ENCODE data around the gene VPS26A. TPM values are rescaled to one million over a fixed set of nuclear protein-coding genes. Genes with fewer than 3 reads are reported as not detected.

Gene VPS26A
- total and polyA plus RNA-seq, 2 experiments from 2014 or later = 57.6 to 58.7 TPM

GRCh38 chr10:69089638-69090599, 34.1 kb upstream of the VPS26A start:
- Histone ChIP-seq H3K9me2 (replicated peaks; ENCODE audit: insufficient read depth) (no peaks in the 10 kb centered on the region), H2AFZ (no peak overlapping the region), H3K4me3 (no peak overlapping the region), H3K4me2 (no peak overlapping the region), H3K9me3 (ENCODE audit: low read depth) (no peaks in the 10 kb centered on the region), H3K27ac (no peak overlapping the region), H3K4me1 (ENCODE audit: insufficient read depth) (no peaks in the 10 kb centered on the region), H3K36me3 (replicated peaks; ENCODE audit: insufficient read depth, low read depth) (no peaks in the 10 kb centered on the region), H3K27me3 (no peaks in the 10 kb centered on the region), H4K20me1 (ENCODE audit: insufficient read depth, poor library complexity, severe bottlenecking) (no peaks in the 10 kb centered on the region), H3K79me2 (no peaks in the 10 kb centered on the region)
- WGBS (ENCODE audit: low lambda C conversion rate, missing lambda C conversion rate) = 82% methylated on average over 16 of the region's 16 CpGs
- TF ChIP-seq EZH2 (IDR thresholded peaks at IDR 0.05; ENCODE audit: borderline replicate concordance) = no peak
- TF ChIP-seq CTCF (IDR thresholded peaks at IDR 0.05; ENCODE audit: poor library complexity) = no peak
- TF ChIP-seq EZH2phosphoT487 (IDR thresholded peaks at IDR 0.05; ENCODE audit: low read depth, severe bottlenecking, unreplicated experiment) = no peak
- DNase-seq (ENCODE audit: low spot score) = no peak

GRCh38 chr10:69090685-69091084, 33.3 kb upstream of the VPS26A start:
- TF ChIP-seq EZH2phosphoT487 (IDR thresholded peaks at IDR 0.05; ENCODE audit: low read depth, severe bottlenecking, unreplicated experiment) (no peak), CTCF (IDR thresholded peaks at IDR 0.05; ENCODE audit: poor library complexity) (no peak), EZH2 (IDR thresholded peaks at IDR 0.05; ENCODE audit: borderline replicate concordance) (no peak)
- DNase-seq (ENCODE audit: low spot score) = no peak
- Histone ChIP-seq H3K79me2 (no peaks in the 10 kb centered on the region), H3K36me3 (replicated peaks; ENCODE audit: insufficient read depth, low read depth) (no peaks in the 10 kb centered on the region), H3K4me2 (no peak overlapping the region), H2AFZ (no peak overlapping the region), H3K9me3 (ENCODE audit: low read depth) (no peaks in the 10 kb centered on the region), H3K27me3 (no peaks in the 10 kb centered on the region), H4K20me1 (ENCODE audit: insufficient read depth, poor library complexity, severe bottlenecking) (no peaks in the 10 kb centered on the region), H3K4me1 (ENCODE audit: insufficient read depth) (no peaks in the 10 kb centered on the region), H3K4me3 (no peak overlapping the region), H3K27ac (no peak overlapping the region), H3K9me2 (replicated peaks; ENCODE audit: insufficient read depth) (no peaks in the 10 kb centered on the region)
- WGBS (ENCODE audit: low lambda C conversion rate, missing lambda C conversion rate) = 95% methylated on average over 1 of the region's 1 CpG

GRCh38 chr10:69091143-69091651, 32.8 kb upstream of the VPS26A start:
- no peaks in the 10 kb centered on the region for H3K9me2 ChIP-seq (replicated peaks; ENCODE audit: insufficient read depth)
- no peak overlapping the region for H3K27ac ChIP-seq
- H3K9me3 ChIP-seq (ENCODE audit: low read depth) = no peaks in the 10 kb centered on the region
- no peaks in the 10 kb centered on the region for H3K27me3 ChIP-seq
- no peak overlapping the region for H3K4me3 ChIP-seq
- no peaks in the 10 kb centered on the region for H4K20me1 ChIP-seq (ENCODE audit: insufficient read depth, poor library complexity, severe bottlenecking)
- TF ChIP-seq EZH2 (IDR thresholded peaks at IDR 0.05; ENCODE audit: borderline replicate concordance) (no peak), EZH2phosphoT487 (IDR thresholded peaks at IDR 0.05; ENCODE audit: low read depth, severe bottlenecking, unreplicated experiment) (no peak), CTCF (IDR thresholded peaks at IDR 0.05; ENCODE audit: poor library complexity) (no peak)
- H3K4me2 ChIP-seq = no peak overlapping the region
- H3K4me1 ChIP-seq (ENCODE audit: insufficient read depth) = no peaks in the 10 kb centered on the region
- DNase-seq (ENCODE audit: low spot score) = no peak
- H3K79me2 ChIP-seq = no peaks in the 10 kb centered on the region
- H2AFZ ChIP-seq = no peak overlapping the region
- 81% methylated on average over 8 of the region's 8 CpGs for WGBS (ENCODE audit: low lambda C conversion rate, missing lambda C conversion rate)
- H3K36me3 ChIP-seq (replicated peaks; ENCODE audit: insufficient read depth, low read depth) = no peaks in the 10 kb centered on the region

Measured in hepatocyte (in vitro differentiated cells).